GM18861 (cell line): ENCODE results near the gene COL16A1.
"Not testable (repeated sequence)": the region's sequence is repeated elsewhere in the genome, so short reads cannot be mapped to it uniquely, and the experiment has no call there.

Source experiments
- ATAC-seq: cut with Tn5 transposase; IDR thresholded peaks from one replicate; pipeline ENCODE4 v1.9.1; 2021; ENCODE audit not compliant: unreplicated experiment

COL16A1 gene

DNA sequence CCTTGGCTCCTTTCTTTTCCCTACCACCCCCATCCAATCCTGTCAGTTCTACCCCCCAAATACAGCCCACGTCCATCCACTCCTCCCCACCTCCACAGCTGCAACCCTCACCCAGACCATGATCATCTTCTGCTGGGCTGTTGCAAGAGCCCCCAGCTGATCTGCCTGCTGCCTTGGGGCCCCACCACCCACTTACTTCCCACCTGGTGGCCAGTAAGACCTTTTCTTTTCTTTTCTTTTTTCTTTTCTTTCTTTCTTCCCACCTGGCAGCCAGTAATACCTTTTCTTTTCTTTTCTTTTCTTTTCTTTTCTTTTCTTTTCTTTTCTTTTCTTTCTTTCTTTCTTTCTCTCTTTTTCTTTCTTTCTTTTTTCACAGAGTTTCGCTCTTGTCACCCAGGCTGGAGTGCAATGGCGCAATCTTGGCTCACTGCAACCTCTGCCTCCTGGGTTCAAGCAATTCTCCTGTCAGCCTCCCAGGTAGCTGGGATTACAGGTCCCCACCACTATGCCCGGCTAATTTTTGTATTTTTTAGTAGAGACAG lies 3.3 kb upstream of the COL16A1 start:
- not testable (repeated sequence) for ATAC-seq

DNA sequence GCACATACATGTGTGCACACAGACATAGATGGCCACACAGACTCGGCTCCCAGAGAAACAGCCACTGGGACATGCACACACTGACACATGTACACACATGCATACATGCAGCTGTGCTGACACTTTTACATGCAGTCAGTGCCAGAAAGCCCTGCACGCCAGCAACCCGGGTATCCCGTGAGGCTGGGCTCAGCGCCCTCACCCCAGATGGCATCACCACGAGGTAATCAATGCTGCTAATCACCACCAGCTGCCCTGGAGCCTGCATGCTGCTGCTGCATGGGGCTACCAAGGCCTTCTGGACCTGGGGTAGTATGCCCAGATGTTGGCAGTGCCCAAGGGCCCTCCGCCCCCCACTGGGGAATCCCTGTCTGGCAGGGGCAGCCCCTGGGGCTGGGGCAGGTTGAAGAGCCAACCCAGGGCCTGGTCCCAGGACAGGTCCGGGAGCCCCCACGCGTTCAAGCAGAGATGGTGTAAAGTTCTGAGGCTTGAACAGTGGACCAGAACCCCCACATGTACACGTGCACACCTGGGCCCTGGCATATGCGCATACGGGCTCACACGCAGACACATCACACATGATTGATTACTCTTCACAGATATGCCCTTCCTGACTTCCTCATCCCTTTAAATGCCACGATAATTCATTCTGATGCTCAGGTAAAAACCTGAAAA lies 2.7 kb upstream of the COL16A1 start:
- no peak for ATAC-seq

DNA sequence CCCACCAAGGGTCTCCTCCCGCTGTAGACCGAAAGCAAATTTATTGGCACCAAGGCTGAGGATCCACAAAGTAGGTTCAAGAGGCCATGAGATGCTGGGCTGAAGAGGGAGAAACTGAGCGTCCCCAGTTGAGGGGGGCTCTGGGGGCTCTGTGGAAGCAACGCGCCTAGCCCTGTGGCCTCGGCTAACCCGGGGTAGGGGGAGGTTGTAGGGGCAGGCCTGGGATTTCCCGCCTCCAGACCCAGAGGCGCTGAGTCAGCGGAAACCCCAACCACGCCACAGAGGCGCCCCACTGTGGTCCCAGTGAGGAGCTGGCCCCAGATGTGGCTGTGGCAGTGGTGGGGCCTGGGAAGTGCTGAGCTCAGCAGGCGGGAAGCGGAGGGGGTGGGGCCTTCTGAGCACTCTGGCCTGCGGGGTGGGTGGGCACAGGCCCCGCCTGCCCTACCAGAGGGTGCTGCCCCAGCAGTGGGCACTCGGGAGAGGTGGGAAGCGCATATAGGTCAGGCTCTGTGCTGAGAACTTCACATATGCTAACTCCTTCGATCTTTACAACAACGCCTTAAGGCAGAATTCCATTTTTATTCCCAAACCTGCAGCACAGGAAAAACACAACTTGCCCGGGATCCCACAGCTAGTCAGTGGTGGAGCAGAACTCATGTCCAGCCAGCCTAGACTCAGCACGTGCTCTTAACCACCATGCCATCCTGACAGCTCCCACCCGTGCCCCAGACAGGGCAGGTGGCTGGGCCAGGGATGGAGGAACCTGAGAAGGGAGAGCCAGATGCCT lies 1.5 kb upstream of the COL16A1 start:
- no peak for ATAC-seq

DNA sequence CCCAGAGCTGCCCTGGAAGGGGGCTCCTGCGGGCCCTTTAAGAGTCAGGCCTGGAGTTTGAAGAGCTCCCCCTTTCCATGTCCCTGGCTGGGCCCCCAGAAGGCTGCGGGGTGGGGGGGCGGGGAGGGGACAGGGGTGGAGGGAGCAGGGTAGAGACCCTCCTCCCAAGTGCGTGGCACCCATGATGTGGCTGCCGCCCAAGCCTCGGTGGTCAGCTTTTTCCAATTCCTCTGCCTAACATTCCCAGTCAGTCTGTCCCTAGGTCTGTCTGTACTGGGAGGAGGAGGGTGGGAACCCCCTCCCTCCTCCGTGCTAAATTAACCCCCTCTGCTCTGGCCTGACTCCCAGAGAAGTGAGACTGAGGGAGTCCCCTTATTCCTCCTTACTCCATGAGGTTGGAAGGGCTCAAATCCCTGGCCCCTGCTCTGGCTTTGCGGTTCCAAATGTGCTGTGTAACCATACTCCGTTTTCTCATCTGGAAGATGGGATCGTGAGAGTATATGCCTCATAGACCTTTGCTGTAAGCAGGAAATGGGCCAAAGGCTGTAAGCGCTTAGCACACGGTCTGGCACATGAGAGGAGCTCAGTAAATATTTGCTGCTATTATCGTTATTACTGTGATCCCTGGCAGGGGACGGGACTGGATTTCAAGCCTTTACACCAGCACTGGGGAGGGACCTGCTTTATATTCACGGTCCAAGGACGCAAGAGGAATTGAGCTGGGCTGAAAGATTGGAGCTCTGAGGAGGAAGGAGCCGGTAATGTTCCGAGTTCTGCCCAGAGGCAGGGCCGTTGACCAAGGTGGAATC lies 658 bp upstream of the COL16A1 start:
- no peak for ATAC-seq

DNA sequence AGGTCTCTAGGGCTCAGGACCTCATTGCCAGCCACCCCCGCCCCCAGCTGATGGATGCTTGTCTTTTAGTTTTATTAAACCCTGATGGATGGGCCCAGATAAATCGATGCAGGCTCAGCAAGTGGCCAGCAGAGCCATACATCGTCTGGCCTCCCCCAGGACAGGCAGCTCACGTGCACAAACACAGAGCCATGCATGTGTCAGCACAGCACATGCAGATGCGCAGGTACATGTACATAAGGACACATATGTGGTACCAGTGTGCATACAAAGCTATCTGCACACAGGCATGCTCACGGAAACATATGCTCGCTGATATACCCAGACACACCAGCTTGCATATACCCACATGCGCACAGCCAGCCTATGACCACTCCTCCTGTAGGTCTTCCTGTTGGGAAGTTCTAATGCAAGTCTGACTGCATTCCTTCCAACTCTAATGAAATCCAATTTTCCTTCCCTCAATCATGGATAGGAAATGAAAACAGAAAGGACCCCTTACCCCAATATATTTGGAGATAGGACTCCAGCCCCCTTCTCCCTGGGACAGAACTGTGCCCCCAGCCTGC lies 897 bp downstream of the COL16A1 start:
- ATAC-seq, result no peak

DNA sequence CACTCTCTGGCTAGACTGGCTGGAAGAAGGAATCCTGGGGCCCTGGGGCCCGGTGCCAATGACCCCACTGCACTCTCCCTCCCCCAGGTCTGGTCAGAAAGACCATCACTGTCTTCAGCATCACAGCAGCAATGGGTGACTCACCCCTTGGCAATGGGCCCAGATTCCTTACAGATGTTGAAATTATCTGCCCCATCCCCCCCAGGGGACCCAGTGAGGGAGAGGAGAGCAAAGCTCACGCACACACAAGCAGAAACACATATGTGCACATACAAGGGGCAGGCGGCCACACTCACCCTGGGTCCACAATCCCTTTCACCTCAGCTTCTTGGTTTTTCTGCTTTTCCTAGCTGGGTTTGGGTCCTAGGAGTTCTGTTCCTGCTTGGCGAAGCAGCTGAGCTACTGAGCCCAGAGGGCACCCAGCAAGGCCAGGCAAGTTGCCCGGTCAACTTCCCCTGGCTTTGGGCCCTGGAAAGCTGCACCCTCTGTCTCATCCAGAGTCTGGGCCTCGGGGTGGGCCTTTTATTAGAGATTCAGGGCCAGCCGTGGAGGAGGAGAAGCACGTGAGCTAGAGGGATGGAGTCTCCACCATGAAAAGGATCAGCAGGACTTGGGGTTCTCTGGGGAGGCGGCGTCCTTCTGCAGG lies 2.6 kb downstream of the COL16A1 start:
- ATAC-seq, result no peak

DNA sequence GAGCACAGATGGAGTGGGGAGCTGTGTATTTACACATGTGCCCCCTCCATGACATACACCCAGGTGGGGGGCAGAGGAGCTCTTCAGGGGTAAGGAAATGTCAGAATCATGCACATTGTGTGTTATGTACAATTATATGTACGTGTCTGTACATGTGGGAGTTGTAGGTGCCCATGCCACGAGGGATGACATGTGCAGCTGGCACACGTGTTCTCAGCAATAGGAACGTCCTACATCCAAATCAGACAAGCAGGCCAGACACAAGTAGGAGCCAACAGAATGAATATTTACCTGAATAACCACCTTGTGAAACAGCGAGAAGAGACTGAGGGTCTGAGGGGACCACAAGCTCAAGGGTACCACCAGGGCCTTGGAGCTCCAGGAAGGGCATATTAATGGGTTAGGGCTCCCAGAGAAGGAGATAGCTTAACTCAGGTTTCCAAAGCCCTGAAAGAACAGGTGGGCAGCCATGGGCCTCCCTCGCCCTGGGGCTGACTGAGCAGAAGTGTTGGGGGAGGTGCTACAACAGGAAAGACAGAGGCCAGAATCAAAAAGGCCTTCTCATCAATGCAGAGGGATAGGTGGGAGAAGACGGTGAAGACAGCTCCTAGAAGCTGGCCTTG lies 3.2 kb downstream of the COL16A1 start:
- ATAC-seq, result no peak

DNA sequence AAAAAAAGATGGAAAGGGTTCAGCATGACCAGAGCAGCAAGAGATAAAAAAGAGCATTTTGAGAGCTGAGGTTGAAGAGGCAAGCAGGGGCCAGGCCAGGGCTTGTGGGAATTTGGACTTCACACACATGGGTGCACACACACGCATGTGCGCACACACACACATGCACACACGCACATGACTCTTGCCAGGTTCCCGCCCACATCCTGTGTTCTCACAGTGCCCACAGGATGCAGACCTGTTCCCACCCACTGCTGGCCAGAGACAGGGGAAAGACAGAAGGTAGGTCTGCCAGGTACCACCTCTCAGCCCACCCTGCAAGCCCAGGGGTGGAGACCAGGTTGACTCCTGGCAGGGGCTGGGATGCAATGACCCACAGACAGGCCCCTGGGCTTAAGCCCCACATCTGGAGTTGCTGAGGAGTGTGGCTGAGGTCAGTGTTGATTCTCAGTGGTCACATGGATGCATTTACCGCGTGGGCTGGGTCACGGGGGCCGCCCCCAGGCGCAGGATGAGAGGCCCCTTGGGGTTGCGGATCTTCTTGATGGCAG lies 4.4 kb downstream of the COL16A1 start:
- no peak for ATAC-seq

DNA sequence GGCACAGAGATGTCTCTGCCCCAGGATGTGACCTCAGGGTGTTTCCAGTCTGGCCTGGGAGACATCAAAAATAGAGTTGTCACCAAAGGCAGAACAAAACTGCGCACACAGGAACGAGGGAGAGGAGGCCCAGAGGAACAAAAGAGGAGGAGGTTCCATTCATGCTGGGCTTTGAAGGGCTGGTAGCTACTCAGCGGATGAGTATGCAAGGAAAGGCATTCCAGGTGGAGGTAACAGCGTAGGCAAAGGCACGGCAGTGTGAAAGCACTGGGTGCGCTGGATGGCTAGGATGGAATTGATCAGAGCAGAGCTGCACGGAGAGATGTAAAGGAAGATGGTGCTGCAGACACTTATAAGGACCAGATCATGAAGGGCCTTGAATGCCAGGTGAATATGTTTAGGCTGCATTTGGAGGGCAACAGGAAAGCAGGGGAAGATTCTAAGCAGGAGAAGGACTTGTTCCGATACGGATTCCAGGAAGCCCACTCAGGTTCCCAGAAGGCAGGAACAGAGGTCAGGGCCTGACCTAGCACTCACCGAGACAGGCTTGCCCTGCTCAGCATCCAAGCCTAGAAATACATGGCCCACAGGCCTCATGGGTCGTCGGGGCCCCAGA lies 6.3 kb downstream of the COL16A1 start:
- no peak for ATAC-seq

DNA sequence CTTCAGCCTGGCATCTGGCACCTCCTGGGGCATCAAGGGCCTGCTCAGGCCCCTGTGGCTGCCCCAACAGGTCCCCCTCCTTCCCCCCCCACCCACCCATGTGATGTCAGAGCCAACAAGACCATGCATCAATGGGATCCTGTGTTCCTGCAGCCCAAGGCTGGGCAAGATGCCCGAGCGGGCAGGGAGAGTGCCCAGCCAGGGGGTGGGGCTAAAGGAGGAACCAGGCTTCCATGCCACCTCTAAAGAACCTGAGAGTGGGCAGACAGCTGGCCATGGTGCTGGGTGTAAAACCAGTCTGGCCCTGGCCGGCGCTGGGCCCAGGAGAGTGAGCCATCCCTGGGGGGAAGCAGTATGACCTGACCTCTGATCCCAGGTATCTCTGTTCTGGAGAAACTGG lies 7.6 kb downstream of the COL16A1 start:
- ATAC-seq, result no peak

DNA sequence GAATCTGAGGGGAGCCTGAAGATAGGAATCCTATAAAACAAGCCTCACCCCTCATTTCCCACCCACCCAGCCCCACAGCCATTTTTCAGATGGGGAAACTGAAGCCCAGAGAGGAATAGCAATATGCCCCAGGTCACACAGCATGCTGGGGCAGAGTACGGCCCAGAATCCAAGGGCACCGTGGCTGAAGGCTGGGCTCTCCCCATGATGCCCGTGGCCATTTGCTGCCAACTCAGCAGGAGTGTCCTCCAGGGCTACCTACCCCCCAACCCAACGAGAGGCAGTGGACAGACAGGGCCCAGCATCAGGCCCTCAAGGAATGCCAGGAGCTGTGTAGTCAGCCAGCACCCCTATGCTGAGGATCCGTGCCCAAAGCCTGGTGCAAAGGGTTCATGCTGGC lies 8.5 kb downstream of the COL16A1 start:
- ATAC-seq, result no peak

DNA sequence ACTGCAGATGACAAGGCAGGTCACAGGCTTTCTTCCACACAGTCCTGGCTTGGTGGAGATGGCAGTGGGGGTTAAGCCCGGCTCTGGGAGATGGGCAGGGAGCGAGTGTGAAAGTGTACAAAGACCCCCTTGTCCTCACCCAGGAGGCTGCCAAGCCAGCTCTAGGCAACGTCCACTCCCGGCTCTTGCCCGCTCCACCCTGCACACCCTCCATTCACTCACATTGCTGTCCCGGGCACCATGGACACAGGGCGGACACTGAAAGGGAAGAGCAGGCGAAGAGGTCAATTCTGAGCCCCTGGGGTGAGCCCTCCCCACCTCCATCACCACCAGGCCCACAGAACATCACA lies 8.9 kb downstream of the COL16A1 start:
- no peak for ATAC-seq

DNA sequence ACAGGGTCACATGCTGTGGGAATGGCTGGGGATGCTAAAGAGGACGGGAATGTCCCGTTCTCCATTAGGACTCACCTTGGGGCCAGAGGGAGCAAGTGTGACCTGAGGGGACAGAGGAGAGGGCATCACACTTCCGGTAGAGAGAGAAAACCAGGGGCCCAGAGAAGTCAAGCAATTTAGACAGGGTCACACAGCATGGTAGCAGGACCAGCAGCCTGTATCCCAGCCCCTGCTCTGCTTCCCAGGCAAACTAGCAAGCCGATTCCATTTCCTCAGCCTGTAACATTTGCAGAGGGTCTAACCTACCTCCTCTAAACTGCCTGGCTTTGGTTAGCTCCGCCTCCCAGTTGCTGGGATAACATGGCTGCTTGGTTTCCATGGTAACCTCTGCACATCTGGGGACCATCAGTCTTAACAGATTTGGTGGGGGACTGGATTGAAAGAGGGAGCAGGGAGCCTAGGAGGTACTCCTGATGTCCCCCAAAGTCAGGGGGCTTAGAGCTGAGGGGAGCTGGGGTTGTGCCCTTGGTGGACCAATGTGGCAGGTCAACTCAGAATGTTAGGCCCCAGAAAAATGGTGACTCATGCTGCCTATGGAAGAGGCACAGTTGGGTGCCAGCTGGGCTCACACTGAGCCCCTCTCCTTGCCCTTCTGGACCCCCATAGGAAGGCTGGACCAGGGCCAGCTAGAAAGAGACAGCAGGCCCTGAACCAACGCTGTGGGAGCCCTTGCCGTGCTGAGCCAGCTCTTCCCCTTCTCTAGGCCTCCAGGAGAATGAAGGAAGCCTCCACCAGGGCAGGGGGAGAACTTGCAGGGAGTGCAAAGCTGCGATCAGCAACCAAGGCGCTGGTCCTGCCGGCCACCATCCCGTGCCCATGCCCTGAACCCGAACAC lies 9.5 kb downstream of the COL16A1 start:
- ATAC-seq, result no peak

DNA sequence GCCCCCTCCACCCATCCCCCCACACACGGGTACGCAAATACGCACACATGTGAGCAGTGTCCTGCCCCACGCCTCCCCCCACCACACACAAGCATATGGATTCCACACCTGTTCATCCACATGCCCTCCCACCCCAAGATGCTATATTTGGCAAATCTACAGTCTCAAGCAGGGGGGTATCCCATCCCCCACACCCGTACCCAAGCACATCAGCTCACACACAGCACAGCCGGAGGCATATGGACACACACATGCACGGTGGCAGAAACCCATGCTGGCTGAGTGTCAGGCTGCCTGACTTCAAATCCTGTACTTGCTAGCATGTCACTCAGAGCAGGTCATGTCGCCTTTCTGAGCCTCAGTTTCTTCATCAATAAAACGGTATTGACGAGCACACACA lies 10.6 kb downstream of the COL16A1 start:
- no peak for ATAC-seq

DNA sequence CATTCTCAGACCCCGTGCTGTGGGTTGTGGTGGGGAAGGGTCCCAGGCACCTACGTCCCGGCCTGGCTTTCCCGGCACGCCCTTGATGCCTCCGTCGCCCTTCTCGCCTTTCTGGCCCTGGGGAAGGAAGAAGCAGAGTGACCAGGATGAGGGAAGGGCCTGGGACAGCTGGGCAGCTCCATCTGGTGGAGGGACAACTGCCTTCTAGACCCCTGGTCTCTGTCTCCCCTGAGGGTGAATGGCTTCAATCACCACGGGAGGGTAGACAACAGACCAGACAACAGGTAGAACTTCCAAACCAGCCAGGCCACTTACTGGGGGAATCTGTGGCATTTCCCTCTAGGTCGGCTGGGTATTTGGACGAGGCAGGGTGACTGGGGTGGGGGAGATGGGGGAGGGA lies 11.9 kb downstream of the COL16A1 start:
- ATAC-seq, result no peak

DNA sequence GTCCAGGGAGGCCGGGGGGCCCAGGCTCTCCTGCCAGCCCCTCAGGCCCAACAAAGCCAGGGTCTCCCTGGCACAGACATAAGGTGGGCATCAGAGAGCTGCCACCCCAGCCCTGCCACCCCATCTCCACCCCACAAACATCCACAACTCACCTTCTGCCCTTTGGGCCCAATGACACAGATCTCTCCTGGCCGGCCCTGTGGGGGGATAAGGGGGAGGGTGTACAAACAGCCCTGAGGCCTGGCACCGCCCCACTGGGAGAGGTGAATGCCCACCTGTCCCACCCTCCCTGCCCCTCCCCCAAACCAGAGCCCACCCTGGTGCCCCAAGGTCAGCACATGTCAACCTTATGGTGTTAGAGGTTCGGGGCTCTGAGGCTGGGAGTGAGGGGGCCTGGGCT lies 12.4 kb downstream of the COL16A1 start:
- no peak for ATAC-seq

DNA sequence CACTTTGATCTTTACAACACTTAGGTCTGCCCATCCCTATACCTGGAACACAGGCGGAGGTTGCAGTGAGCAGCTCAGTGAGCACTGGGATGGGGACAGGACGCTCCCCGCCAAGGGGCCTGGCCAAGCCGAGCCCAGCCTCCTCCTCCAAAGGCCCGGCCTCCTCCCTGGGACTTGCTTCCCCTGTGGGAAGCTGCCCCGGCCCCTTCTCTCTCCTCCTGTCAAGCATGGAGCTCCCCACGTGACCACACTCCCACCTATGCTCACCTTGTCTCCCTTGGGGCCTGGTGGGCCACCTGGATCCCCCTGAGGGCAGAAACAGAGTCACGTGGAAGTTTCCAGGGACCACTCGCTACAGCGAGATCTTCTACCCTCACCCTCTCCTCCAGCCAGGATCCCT lies 12.9 kb downstream of the COL16A1 start:
- no peak for ATAC-seq

DNA sequence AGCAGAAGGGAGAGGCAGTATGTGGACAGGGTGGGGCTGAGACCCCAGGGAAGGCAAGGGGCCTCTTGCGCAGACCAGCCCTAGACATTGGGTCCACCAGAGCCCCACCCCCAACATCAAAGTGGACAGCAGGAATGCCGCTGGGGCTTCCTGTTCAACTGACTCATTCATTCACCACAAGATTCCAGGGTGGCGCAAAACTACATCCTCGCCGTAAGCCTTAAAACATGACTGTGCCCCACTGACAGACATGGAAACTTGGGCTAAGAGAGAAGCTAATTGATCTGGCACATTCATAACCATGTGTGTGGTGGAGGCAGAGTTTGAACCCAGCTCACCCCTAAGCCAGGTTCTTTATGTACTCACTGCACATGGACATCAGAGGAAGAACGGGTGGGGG lies 14.0 kb downstream of the COL16A1 start:
- no peak for ATAC-seq

DNA sequence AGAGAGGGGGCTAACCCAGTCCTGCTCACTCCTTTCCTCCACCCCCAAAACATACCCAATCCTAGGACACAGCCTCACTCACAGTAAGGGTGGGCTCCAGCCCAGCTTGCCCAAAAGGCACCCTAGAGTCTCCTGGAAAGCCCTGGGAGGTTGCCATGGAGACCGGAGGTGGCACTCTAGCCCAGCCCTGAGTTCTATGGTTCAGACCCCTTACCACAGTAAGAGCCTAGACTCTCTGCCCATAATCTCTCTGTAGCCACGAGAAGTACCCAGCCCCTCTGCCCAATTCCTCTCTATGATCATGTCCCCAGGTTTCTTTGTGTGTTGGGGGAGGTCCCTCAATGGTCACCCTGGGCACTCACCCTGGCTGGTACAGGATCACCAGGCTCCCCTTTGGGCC lies 14.4 kb downstream of the COL16A1 start:
- ATAC-seq, result no peak
